Natural killer cell (primary cell): ENCODE measurements around the gene ZFHX2. TPM values are rescaled to one million over a fixed set of nuclear protein-coding genes. Genes with fewer than 3 reads are reported as not detected.
A peak's percentile ranks its signal among the peaks of the same experiment; 100 is the strongest.

Source experiments
- ATAC-seq, 3 donors: fragments of 150-1000 bp in 2 of 3; fragments of 200-7000 bp in 1 of 3; cut with Tn5 transposase; 1 replicate in 1 of 3; 2 replicates in 2 of 3; pipeline ENCODE4 v1.10.0; 2021; ENCODE audit warnings: mild to moderate bottlenecking in 2 of 3, moderate library complexity in 2 of 3
- DNase-seq, 2 donors: peaks; one replicate each; pipeline versions ENCODE4 v3.0.0 to v3.0.0-alpha.2; 2013 to 2021; ENCODE audit warnings: mixed read lengths in 1 of 2
- H3K27ac ChIP-seq: one replicate; pipeline ENCODE4 v1.5.1; 2013; ENCODE audit warnings: mild to moderate bottlenecking, low read length
- H3K27me3 ChIP-seq: one replicate; pipeline ENCODE4 v1.6.1; 2013; ENCODE audit warnings: low read length; ENCODE audit not compliant: control insufficient read depth, insufficient read depth
- H3K36me3 ChIP-seq: one replicate; pipeline ENCODE4 v1.6.1; 2013; ENCODE audit warnings: low read length; ENCODE audit not compliant: control insufficient read depth, insufficient read depth
- H3K4me1 ChIP-seq: one replicate; pipeline ENCODE4 v1.6.1; 2013; ENCODE audit warnings: low read length; ENCODE audit not compliant: control insufficient read depth, insufficient read depth
- H3K4me3 ChIP-seq: one replicate; pipeline ENCODE4 v1.5.1; 2013; ENCODE audit warnings: low read length
- H3K9me3 ChIP-seq: one replicate; pipeline ENCODE4 v1.6.1; 2013; ENCODE audit warnings: low read length; ENCODE audit not compliant: control insufficient read depth, insufficient read depth
- H3K27ac Mint-ChIP-seq, 2 donors: one replicate each; pipeline ENCODE4 v1.8.0; 2022; ENCODE audit warnings: mild to moderate bottlenecking in 2 of 2, mixed read lengths in 2 of 2, moderate library complexity in 1 of 2
- H3K27me3 Mint-ChIP-seq, 2 donors: one replicate each; pipeline ENCODE4 v1.8.0; 2022; ENCODE audit warnings: low read depth in 2 of 2, mixed read lengths in 2 of 2
- H3K36me3 Mint-ChIP-seq: one replicate; pipeline ENCODE4 v1.8.0; 2022; ENCODE audit warnings: mixed read lengths
- H3K4me1 Mint-ChIP-seq, 2 donors: one replicate each; pipeline ENCODE4 v1.8.0; 2022; ENCODE audit warnings: mixed read lengths in 2 of 2
- H3K4me3 Mint-ChIP-seq: one replicate; pipeline ENCODE4 v1.8.0; 2022; ENCODE audit warnings: mild to moderate bottlenecking, moderate library complexity, mixed read lengths
- H3K9me3 Mint-ChIP-seq, 2 donors: one replicate each; pipeline ENCODE4 v1.8.0; 2022; ENCODE audit warnings: mixed read lengths in 2 of 2
- WGBS: methylation state at CpG from one replicate; pipeline ENCODE4 v1.1.7; 2013; ENCODE audit warnings: missing lambda C conversion rate; ENCODE audit not compliant: insufficient coverage; 5-methylcytosine and 5-hydroxymethylcytosine counted together
- intact Hi-C: fragments of 100-400 bp; cut with micrococcal nuclease; formaldehyde crosslinking; loops from one replicate; pipeline ENCODE4 v1.14.2; 2022
- total RNA-seq, 4 donors: library from RNA; stranded (reverse); fragments of 120-200 nt in 1 of 4; gene quantifications; one replicate each; pipeline versions ENCODE4 v1.2.3 to v1.2.4, GENCODE V29; 2013 to 2022
- TF ChIP-seq, protein P1 (sequence below): fragments of 200-600 bp; IDR thresholded peaks from one replicate; pipeline ENCODE4 v1.8.0; 2022; ENCODE audit warnings: antibody characterized with exemption

The ZFHX2 gene
- total RNA-seq, 3 donors from 2014 or later (not counting 1 experiment from before 2014, with no cell fraction given): 0.07 to 0.72 (median 0.45) TPM

DNA sequence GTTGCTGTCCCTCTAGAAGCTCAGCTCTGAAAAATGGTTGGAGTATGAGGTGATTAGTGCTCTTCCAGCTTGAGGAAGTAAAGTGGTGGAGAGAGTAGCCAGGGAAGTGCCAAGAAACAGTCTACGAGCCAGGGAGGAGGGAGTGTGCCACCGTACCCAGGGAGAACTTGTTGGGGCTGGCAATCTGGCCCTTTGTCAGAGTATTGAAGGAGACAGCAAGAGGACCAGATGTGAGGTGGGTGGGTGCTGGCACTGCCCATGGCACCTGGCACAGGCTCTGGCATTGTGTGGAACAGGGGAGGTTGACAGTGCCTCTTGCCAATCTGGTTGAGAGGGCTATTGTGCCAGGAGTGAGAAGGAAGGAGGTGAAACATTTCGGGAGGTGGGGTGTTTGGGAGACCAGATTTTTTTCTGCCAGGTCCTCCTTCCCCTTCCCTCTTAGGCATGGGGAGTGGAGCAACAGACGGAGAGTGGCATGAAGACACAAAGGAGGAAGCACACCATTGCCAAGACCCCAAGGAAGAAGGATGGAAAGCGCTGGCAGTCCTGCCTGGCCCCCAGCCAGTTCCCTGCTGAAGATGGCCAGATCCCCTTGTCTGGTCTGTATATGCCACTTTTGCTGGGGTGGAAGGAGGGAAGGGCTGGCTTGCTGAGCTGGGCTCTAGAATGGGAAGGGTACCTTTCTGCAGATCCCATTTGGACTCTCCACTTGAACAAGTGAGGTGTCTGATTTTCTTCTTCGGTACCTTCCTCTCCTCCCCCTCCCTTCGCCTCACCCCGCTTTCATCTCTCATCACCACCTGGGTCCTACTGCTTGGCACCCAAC lies 37.5 kb downstream of the ZFHX2 start:
- no peak overlapping the region for H3K4me3 ChIP-seq
- no peaks in the 10 kb centered on the region for H3K9me3 ChIP-seq
- no peaks in the 10 kb centered on the region for H3K27me3 ChIP-seq
- no peaks in the 10 kb centered on the region for H3K27me3 Mint-ChIP-seq
- H3K27ac Mint-ChIP-seq: no peak overlapping the region
- H3K27ac ChIP-seq: no peak overlapping the region
- peaks cover 6 to 17% of the 10 kb centered on the region in 2 donors for H3K4me1 Mint-ChIP-seq
- no peak for DNase-seq
- H3K4me1 ChIP-seq: peaks cover 3% of the 10 kb centered on the region
- no peaks in the 10 kb centered on the region for H3K36me3 ChIP-seq
- H3K9me3 Mint-ChIP-seq: no peaks in the 10 kb centered on the region
- no peak for ATAC-seq
- H3K4me3 Mint-ChIP-seq: no peak overlapping the region
- TF ChIP-seq, protein P1, sequence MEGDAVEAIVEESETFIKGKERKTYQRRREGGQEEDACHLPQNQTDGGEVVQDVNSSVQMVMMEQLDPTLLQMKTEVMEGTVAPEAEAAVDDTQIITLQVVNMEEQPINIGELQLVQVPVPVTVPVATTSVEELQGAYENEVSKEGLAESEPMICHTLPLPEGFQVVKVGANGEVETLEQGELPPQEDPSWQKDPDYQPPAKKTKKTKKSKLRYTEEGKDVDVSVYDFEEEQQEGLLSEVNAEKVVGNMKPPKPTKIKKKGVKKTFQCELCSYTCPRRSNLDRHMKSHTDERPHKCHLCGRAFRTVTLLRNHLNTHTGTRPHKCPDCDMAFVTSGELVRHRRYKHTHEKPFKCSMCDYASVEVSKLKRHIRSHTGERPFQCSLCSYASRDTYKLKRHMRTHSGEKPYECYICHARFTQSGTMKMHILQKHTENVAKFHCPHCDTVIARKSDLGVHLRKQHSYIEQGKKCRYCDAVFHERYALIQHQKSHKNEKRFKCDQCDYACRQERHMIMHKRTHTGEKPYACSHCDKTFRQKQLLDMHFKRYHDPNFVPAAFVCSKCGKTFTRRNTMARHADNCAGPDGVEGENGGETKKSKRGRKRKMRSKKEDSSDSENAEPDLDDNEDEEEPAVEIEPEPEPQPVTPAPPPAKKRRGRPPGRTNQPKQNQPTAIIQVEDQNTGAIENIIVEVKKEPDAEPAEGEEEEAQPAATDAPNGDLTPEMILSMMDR: no peak
- 93% methylated on average over 7 of the region's 8 CpGs for WGBS
- H3K36me3 Mint-ChIP-seq: no peaks in the 10 kb centered on the region
- intact Hi-C loops: no loop called here

DNA sequence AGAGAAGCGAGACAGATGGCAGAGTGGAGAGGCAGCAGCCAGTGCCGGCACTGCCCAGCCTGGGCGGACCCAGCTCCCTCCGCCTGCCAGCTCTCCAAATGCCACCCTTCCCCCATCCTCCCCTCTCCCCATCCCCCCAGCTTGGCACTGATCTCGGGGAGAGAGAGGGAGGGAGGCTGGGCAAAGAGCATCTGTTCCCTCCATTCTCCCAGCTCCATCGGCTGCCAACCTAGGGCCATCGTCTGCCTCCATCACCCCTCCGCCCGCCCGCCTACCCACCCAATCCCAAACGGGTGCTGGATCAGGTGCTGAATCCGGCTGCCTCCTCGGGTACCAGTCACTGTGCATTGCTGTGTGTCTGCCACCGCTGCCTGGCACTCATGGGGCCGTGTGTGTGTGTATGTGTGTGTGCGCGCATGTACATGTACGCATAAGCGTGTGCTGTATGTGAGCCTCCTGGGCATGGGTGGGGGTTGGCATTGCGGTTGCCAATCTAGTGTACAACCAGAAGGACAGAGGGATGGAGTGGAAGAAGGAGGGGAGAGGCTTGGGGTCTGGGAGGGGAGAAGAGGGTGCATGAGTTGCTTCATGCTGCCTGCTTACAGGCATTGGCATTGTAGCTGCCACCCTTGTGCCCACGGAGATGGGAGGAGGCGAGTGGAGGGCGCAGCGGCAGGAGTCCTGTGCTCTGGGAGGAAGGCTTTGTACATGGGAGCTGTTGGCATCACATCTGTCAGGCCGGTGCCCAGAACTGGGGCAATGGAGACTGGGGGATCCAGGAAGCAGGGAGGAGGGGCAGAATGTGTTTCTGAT lies 38.4 kb downstream of the ZFHX2 start:
- 90% methylated on average over 21 of the region's 25 CpGs for WGBS
- H3K4me3 Mint-ChIP-seq: no peak overlapping the region
- intact Hi-C loops: no loop called here
- Histone ChIP-seq H3K36me3 (no peaks in the 10 kb centered on the region), H3K4me3 (no peak overlapping the region), H3K27ac (no peak overlapping the region), H3K27me3 (no peaks in the 10 kb centered on the region), H3K4me1 (peaks cover 3% of the 10 kb centered on the region), H3K9me3 (no peaks in the 10 kb centered on the region)
- ATAC-seq (no peak), DNase-seq (no peak)
- H3K9me3 Mint-ChIP-seq: no peaks in the 10 kb centered on the region
- no peak overlapping the region for H3K27ac Mint-ChIP-seq
- TF ChIP-seq, protein P1: no peak
- H3K36me3 Mint-ChIP-seq: no peaks in the 10 kb centered on the region
- H3K27me3 Mint-ChIP-seq: no peaks in the 10 kb centered on the region
- peaks cover 6 to 17% of the 10 kb centered on the region in 2 donors for H3K4me1 Mint-ChIP-seq

DNA sequence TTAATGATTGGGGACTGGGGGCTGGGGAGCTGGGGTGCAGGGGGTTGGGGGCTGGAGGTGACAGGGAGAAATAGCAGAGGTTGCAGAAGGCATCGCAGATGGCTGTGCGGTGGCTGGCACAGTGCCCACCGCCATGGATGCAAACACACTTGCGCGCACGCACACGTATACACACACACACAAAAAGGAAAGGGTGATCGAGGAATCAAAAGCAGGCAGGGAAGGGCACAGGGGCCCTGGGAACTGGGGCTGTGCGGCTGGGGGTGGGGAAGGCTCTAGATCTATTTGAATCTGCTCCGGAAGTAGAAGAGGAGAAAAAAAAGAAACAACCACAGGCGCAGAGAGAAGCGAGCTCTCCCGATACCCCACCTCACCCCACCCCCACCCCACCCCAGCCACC lies 39.4 kb downstream of the ZFHX2 start:
- Histone ChIP-seq H3K27ac (no peak overlapping the region), H3K27me3 (no peaks in the 10 kb centered on the region), H3K4me1 (peaks cover 3% of the 10 kb centered on the region), H3K4me3 (no peak overlapping the region), H3K9me3 (no peaks in the 10 kb centered on the region), H3K36me3 (no peaks in the 10 kb centered on the region)
- 43% methylated on average over 1 of the region's 13 CpGs for WGBS
- no peaks in the 10 kb centered on the region for H3K27me3 Mint-ChIP-seq
- H3K9me3 Mint-ChIP-seq: no peaks in the 10 kb centered on the region
- intact Hi-C loops: no loop called here
- DNase-seq (peak in 1 of 2 donors; percentile 44), ATAC-seq (peak in 1 of 3 donors; percentile 10)
- H3K4me3 Mint-ChIP-seq: peak overlapping the region; percentile 26
- no peaks in the 10 kb centered on the region for H3K36me3 Mint-ChIP-seq
- no peak overlapping the region for H3K27ac Mint-ChIP-seq
- TF ChIP-seq, protein P1: no peak
- H3K4me1 Mint-ChIP-seq: peaks cover 6 to 17% of the 10 kb centered on the region in 2 donors
